HG03159 (cell line): Measurements from ENCODE around the gene NIPSNAP2.
"Not testable (repeated sequence)": the region's sequence is repeated elsewhere in the genome, so short reads cannot be mapped to it uniquely, and the experiment has no call there.

ENCODE experiments used
- ATAC-seq: cut with Tn5 transposase; IDR thresholded peaks from one replicate; pipeline ENCODE4 v1.9.1; 2021; ENCODE audit warnings: mild to moderate bottlenecking, moderate library complexity; ENCODE audit not compliant: unreplicated experiment

The NIPSNAP2 gene

DNA sequence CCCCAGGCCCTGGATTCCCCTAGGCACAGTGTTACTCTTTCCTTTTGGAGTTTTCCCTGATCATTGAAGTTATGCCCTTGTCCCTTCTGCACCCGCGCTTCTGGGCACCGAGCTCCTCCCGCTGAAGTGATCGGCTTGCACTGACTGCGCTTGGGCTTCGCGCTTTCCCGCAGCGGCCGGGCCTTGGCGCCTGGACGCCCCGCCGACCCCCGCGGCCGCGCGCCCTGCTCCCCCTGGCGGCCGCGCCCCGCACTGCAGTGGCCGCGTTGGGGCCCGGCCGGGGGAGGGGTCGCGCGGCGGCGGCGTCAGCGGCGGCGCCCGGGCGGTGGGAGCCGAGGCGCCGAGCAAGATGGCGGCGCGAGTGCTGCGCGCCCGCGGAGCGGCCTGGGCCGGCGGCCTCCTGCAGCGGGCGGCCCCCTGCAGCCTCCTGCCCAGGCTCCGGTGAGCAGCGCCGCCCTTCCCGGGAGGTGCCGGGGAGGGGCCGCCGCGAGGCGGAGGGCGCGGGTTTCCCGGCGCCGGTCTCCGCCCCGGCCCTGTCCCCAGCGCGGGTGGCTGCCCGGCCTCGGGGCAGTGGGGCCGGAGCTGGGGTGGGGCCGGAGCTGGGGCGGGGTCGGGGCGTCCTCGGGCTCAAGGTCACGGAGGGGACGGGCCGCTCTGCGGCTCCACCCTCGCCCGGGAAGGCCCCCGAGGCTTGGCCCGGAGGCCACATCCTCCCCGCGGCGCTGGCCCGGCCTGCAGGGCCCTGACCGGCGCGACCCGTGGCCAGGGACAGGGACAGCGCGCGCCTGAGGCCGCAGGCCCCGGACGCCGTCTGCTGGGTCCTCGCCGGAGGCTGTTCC is at the start of gene NIPSNAP2:
NIPSNAP2 (plus strand) TSS at position 325 of the 839 bp plus-strand sequence; CDS start at position 350, 25 bp downstream.
- peak; percentile 80 for ATAC-seq

DNA sequence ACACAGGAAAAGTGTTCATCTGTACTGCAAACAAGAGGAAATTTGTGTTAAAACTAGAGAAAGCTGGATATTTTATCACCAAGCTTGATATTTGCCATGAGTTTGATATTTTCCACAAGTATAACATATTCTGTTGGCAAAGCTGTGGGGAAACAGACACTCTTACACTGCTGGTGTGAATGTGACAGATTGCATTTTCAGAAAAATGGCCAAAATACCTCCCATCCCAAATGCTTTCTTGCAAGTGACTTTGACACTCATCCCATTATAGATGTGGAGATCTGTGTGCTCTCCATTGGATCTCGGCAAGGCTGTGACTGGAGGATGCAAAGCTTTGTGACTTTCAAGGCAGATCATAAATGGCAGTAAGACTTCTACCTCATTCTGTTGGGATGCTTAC is 46.6 kb upstream of the NIPSNAP2 start:
- no peak for ATAC-seq

DNA sequence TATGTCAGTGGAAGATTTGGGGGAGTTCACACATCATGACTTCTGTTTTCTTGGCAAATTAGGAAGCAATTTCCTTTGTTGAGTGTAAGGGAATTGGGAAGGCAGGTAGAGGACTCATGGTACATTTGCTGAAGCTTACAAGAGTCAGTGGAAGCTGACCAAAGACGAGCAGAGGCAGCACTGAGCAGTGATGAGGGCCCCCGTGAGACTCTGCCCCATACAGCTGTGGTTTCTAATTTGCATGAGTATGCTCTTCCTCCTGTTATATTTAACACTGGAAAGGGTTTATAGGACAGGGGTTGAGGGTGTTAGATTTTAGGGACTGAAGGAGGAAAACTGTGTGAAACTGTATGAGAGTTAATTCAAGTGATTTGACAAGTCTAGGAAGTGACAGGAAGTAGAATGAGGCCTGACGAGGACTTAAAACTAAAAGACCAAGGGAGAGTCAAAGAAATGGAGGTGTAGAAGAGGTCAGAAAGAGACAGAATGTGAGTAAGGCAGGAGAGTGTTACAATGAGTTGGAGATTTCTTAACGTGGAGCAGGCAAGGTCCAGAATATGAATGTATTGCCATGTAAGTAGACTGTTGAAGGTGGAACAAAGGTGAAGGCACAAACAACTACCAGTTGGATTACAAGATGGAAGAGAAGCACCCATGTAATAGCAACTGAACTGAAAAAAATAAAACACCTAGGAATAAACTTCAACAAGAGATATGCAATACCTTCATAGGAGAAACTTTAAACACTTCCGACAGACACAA is 36.2 kb upstream of the NIPSNAP2 start:
- ATAC-seq: no peak

DNA sequence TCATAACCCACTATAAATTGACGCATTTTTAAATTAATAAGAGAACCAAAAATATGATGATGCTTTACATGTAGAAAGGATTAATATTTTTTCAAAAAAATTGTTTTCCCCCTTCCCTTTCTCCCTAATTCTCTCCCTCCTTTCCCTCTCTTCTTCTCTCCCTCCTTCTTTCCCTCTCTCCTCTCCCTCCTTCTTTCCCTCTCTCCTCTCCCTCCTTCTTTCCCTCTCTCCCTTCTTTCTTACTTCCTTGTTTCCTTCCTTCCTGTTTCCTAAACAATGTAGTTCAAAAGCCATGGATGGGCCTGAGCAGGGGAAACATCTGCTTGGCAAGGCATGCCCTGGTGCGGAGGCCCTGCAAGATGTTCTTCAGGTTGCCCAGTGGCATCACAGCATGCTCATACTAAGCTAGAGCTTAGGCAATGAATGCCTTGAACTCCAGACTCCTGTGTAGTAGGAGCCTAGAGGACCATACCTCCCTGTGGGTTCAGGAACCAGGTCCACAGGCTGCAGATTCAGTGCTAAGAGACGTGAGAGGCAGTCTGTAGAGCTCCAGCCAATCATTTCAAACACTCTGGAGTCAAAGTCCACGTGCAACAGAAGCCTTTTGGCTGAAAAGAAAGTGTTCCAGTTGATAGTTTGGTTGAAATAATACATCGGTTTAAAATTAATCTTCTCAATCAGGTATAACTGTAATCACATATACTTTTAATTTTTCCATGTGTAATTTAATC is 32.8 kb upstream of the NIPSNAP2 start:
- ATAC-seq: no peak

DNA sequence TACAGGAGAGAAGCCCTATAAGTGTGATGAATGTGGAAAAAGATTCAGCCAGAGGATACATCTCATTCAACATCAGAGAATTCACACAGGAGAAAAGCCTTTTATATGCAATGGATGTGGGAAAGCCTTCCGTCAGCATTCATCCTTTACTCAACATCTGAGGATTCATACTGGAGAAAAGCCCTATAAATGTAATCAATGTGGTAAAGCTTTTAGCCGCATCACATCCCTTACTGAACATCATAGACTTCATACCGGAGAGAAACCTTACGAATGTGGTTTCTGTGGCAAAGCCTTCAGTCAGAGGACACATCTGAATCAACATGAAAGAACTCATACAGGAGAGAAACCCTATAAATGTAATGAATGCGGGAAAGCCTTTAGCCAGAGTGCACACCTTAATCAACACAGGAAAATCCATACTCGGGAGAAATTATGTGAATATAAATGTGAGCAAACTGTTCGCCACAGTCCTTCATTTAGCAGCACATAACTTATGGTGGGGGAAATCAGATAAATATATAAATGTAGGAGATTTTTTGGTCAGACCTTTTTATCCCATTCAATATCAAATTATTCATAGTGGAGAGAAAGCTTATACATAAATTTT is 24.8 kb upstream of the NIPSNAP2 start:
- ATAC-seq: no peak

DNA sequence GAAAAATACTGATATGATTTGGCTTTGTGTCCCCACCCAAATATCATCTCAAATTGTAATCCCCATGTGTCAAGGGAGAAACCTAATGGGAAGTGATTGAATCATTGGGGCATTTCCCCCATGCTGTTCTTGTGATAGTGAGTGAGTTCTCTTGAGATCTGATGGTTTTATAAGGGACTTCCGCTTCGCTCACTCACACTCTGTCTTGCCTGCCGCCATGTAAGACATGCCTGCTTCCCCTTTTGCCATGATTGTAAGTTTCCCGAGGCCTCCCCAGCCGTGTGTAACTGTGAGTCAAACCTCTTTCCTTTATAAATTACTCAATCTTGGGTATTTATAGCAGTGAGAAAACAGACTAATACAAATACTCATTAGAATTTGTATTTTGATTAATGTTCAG is 17.8 kb upstream of the NIPSNAP2 start:
- no peak for ATAC-seq

DNA sequence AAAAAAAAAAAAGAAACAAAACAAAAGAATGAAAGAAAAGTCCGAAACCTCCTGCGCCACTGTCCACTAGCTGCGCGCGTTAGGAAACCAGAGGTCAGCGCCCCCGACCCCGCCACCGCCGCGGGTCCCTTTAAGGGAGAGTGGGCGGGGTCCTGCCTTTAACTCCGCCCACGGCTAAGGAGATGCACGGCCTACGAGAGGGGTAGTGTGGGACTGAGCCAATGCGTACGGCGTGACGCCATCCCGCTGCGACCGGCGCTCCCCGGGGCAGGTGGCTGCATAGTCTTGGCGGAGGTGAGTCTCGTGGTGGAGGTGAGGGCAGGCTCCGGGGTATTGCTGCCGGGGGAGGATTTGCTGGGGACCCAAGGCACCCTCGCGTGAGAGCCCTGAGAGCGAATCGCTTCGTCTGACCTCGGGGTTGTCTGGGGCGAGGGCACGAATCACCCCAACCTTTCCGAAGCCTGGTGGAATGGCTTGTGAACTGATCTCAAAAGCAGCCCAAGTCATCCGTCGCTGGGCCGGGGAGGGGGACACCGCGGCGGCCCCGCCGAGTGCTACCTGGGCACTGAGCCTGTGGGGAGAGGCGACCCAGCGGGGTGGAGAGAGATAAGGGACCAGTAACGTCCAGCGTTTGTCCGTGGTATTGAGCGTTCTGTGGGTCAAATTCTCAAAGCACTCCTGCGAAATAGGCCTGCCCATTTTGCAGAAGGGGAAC is 12.6 kb upstream of the NIPSNAP2 start, which contains the start of gene MRPS17:
MRPS17 (plus strand) TSS at position 241 of the 715 bp plus-strand sequence. CDS start 1,319 bp downstream, outside the sequence.
- ATAC-seq: peak; percentile 100

DNA sequence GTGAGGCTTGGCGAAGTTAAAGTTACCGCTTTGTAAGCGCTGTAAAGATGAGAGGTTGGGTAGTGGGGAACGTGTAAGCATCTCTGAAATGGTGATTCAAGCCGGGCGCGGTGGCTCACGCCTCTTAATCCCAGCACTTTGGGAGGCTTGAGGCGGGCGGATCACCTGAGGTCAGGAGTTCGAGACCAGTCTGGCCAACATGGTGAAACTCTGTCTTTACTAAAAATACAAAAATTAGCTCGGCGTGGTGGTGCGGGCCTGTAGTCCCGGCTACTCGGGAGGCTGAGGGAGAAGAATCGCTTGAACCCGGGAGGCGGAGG is 12.1 kb upstream of the NIPSNAP2 start:
- ATAC-seq: not testable (repeated sequence)

DNA sequence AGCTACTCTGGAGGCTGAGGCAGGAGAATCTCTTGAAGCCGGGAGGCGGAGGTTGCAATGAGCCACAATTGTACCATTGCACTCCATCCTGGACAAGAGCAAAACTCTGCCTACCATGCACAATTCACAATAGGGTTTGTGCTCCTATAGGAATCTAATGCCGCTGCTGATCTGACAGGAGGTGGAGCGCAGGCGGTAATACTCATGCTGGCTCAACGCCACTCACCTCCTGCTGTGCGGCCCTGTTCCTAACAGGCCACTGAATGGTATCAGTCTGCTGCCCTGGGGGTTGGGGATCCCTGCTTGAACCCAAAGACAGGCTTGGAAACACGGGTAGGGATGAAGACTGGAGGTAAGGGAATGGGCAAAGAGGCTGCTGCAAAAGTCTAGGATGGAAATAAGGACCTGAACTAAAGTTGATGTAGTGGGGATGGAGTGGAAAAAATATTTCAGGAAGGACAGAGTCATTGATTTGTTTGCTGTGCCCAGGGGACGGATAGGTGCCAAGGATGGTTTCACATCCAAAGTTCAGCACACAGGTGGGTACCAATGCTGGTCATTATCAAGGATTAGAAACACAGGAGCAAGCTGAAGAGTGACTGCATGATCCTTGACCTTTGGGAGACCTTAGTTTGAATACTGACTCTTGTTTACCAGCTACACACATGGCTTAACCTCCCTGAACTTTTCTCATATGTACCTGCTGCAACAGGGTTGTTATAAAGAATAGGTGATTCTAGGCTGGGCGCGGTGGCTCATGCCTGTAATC is 10.5 kb upstream of the NIPSNAP2 start:
- no peak for ATAC-seq

DNA sequence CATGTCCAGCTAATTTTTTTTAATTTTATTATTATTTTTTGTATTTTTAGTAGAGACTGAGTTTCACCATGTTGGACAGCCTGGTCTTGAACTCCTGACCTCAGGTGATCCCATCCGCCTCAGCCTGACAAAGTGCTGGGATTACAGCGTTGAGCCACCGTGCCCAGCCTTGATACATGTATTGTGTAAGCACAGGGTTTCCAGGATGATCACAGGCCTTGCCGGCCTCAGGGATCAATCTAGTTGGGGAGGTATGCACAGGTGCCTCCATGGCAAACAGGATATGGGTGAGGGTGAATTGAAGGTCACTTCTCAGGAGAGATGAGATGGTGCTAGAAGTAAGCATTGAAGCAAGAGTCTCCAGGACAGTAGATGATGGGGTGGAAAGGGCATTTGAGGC is 7.2 kb upstream of the NIPSNAP2 start:
- ATAC-seq: no peak

DNA sequence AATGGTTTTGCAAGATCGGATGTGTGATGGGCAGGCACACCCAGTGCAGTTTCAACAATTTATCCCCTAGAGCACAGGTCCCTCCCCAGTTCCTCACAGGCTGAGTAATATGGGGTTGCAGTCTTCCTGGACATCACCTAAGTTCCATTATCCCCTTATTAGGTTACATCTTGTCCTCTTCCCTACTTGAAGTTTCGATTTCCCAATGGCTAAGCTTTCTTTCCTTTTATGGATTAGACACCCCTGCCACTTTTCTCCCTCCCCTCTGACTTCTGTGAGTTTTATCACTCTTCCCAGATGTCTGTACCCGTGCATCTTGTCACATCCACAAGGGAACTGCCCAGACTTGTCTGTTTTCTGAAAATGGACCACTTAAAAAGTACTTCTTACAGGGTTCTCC is 2.4 kb upstream of the NIPSNAP2 start:
- no peak for ATAC-seq

DNA sequence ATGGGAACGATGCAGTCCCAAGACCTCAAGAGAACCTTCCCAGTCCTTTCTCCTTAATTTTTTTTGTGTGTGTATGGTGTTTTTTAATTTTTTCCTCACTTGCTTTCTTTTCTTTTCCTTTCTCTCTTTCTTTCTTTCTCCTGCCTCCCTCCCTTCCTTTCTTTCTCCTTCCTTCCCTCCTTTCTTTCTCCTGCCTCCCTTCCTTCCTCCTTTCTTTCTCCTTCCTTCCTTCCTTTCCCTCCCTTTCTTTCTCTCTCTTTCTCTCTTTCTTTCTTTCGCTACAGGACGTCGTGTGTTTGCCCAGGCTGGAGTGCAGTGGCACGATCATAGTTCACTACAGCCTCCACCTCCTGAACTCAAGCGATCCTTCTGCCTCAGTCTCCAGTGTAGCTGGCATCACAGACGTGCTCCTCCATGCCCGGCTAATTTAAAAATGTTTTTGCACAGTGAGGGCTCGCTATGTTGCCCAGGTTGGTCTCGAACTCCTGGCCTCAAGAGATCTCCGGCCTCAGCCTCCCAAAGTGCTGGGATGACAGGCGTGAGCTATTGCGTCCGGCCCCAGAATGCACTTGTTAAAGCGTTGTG is 709 bp upstream of the NIPSNAP2 start:
- ATAC-seq: no peak

DNA sequence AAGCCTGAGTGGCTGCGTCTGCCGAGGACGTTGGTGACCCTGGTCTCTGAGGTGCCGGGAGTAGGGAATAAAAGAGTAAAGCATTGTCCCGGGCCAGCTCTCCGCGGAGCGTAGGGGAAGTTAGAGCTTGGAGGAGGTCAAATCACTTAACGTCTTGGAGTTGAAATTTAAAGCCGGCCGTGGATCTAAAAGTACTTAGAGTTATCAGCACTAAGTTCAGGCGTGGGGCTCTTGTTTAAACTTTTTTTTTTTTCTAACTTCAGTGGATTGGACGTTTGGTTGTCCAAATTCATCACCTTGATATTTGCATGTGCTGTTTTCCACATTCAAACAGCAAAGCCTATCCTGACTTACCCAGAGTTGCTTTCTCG is 700 bp downstream of the NIPSNAP2 start:
- ATAC-seq: no peak

DNA sequence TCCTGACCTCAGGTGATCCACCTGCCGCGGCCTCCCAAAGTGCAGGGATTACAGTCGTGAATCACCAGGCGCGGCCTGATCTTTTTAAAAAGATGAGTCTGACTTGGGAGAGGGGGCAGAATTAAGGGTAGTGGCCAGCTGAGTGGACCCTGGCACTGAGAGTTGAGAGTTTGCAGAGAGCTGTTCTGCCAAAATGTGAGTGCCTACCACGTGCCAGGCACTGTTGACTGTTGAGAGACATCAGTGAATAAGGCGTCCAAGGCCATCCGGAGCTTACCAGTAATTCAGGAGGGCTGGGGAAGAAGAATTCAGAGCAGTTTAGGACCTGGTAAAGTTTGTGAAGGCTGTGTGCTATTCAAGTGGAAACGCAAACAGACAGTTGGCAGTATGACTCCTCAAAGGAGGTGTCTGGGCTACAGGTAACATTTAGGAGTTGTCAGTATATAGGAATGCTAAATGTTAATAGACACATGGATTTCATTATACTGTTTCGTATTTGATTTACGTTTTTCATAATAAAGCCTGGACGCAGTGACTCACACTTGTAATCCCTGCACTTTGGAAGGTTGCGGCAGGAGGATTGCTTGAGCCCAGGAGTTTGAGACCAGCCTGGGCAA is 1.5 kb downstream of the NIPSNAP2 start:
- no peak for ATAC-seq

DNA sequence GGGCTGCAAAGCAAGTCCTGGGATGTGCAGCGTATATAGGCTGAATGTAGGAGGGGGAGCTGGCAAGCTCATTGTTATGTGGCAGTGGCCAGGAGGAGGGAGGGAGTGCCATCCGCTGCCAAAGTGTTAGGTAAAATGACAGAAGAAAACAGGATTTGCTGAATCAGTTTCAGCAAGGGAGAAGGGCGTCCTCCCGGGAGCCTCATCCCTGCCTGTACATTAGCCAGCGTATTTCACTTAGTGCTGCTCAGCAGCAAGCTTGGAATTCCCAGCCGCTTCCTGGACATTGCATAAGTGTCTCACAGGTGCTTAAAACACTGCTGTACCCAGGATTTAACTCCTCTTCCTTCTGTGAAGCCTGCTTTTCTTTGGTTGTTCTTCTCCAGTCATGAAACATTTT is 2.5 kb downstream of the NIPSNAP2 start:
- no peak for ATAC-seq

DNA sequence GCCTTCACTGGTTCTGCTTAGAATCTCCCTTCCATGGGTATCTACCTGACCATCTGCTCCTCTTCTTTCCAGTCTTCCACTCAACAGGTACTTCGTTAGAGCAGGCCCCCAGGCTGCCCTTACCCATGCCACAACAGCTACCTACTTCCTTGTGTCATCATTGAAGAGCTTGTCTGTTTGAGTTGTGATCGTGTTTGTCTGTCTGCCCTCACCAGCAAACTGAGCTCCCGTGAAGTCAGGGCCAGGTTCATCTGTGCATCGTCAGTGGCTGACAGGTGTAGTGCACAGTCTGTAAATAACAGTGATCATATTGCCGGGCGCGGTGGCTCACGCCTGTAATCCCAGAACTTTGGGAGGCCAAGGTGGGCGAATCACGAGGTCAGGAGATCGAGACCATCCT is 5.0 kb downstream of the NIPSNAP2 start:
- ATAC-seq: no peak

DNA sequence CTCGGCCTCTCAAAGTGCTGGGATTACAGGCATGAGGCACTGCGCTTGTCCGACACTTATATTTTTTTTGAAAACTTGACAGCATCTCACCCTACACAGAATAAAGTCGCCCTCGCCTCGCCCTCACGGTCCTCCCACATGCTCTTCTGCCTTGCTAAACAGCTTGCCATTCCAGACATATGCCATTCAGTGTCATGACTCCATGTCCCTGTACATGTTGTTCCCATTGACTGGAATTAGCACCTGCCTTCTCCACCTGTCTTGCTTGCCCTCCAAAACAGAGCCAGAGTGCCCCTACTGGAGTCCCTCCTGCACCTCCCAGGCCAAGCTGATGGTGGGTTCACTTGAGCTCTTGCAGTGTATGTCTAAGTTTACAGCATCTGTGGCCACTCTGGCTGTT is 6.2 kb downstream of the NIPSNAP2 start:
- no peak for ATAC-seq

DNA sequence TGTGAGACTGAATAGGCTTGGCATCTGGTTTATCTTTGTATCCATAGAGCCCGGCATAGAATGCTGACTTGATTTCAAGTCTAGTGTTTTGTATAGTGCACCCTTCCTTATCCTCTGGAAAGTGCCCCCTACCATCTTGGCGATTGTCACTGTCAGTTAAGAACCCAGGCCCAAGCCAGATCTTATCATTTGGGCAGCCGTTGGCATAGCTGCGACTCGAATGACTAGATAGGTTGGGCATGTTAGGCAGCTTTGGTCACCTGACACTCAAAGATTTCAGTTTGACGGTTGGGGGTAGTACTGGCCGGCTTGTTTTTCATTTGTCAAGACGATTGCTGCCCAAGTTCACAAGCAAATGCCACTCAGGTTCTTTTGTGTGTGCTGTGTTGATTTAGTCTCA is 6.6 kb downstream of the NIPSNAP2 start:
- ATAC-seq: no peak

DNA sequence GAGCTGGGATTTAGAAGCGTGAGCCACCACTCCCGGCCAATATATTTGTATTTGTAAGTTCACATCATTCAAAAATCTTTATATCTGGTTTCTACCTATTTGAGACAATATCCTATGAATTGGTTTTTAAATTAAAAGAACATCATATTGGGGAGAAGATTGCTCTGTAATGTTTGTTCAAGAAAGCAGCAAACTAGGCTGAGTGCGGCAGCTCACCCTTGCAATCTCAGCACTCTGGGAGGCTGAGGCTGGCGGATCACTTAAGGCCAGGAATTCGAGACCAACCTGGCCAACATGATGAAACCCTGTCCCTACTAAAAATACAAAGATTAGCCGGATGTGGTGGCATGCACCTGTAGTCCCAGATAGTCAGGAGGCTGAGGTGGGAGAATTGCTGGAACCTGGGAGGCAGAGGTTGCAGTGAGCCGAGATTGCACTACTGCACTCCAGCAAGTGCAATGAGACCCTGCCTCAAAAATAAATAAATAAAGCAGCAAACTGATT is 9.4 kb downstream of the NIPSNAP2 start:
- ATAC-seq: no peak
